Stimulated activated CD4-positive, alpha-beta T cell treated with anti-CD3 and anti-CD28 coated beads, TNF-alpha, amount 100 ng/mL, for 4 hours (primary cell): ENCODE data around the gene FKBP5.
"Not testable (repeated sequence)": the region's sequence is repeated elsewhere in the genome, so short reads cannot be mapped to it uniquely, and the experiment has no call there.

ENCODE experiments used
- DNase-seq, 3 experiments: peaks; one replicate each; pipeline ENCODE4 v3.0.0-alpha.2; 2020; ENCODE audit warnings: low read depth in 3 of 3

Gene FKBP5

GRCh38 chr6:35611240-35611639, 77.5 kb downstream of the FKBP5 start:
- no peak for DNase-seq

GRCh38 chr6:35610830-35611229, 77.9 kb downstream of the FKBP5 start:
- DNase-seq: no peak

GRCh38 chr6:35609588-35609987, 79.1 kb downstream of the FKBP5 start:
- no peak for DNase-seq

GRCh38 chr6:35607517-35608233, 81.0 kb downstream of the FKBP5 start:
- no peak for DNase-seq

- no peak for DNase-seq
Measured at GRCh38 chr6:35605600-35605999, 83.1 kb downstream of the FKBP5 start.

GRCh38 chr6:35603326-35604202, 85.2 kb downstream of the FKBP5 start:
- DNase-seq: no peak

GRCh38 chr6:35602133-35602946, 86.4 kb downstream of the FKBP5 start:
- no peak for DNase-seq

GRCh38 chr6:35601331-35602132, 87.2 kb downstream of the FKBP5 start:
- DNase-seq: peak in 2 of 3 experiments; percentile 21 to 44

GRCh38 chr6:35600659-35601125, 88.0 kb downstream of the FKBP5 start:
- DNase-seq: no peak

- no peak for DNase-seq
Measured at GRCh38 chr6:35599761-35600658, 88.7 kb downstream of the FKBP5 start.

- DNase-seq: not testable (repeated sequence)
Measured at GRCh38 chr6:35598621-35599020, 90.1 kb downstream of the FKBP5 start.

- DNase-seq: no peak
Measured at GRCh38 chr6:35596448-35597442, 92.0 kb downstream of the FKBP5 start.

GRCh38 chr6:35594503-35595186, 94.1 kb downstream of the FKBP5 start:
- no peak for DNase-seq

GRCh38 chr6:35592178-35592577, 96.5 kb downstream of the FKBP5 start:
- DNase-seq: no peak

GRCh38 chr6:35590622-35591066, 98.1 kb downstream of the FKBP5 start:
- no peak for DNase-seq

- no peak for DNase-seq
Measured at GRCh38 chr6:35589904-35590303, 98.8 kb downstream of the FKBP5 start.

GRCh38 chr6:35589201-35589739, 99.4 kb downstream of the FKBP5 start:
- DNase-seq: no peak

- no peak for DNase-seq
Measured at GRCh38 chr6:35587167-35587566, 101.5 kb downstream of the FKBP5 start.
